Heart left ventricle (tissue), 16 donors: ENCODE results near the gene PBX3. TPM values are rescaled to one million over a fixed set of nuclear protein-coding genes. Genes with fewer than 3 reads are reported as not detected.

Experiments used
- ATAC-seq, 4 donors: fragments of 200-7000 bp; cut with Tn5 transposase; one replicate each; pipeline ENCODE4 v1.9.1; 2020 to 2022; ENCODE audit warnings: moderate library complexity in 4 of 4, mild to moderate bottlenecking in 3 of 4, moderate number of reproducible peaks in 1 of 4
- DNase-seq, 5 donors: peaks; one replicate each; pipeline ENCODE4 v3.0.0-alpha.2; 2020
- H3K27ac ChIP-seq, 12 donors: fragments of 200-600 bp; sonication (generic) in 4 of 12; one replicate each; pipeline versions ENCODE4 v1.5.0 to v1.8.0; 2016 to 2022; ENCODE audit warnings: mild to moderate bottlenecking in 2 of 12
- H3K27me3 ChIP-seq, 9 donors: fragments of 200-600 bp; sonication (generic) in 2 of 9; one replicate each; pipeline versions ENCODE4 v1.5.1 to v1.8.0; 2016 to 2022; ENCODE audit warnings: mild to moderate bottlenecking in 3 of 9
- H3K36me3 ChIP-seq, 9 donors: fragments of 200-600 bp; sonication (generic) in 2 of 9; one replicate each; pipeline versions ENCODE4 v1.5.0 to v1.8.0; 2018 to 2022; ENCODE audit warnings: mild to moderate bottlenecking in 2 of 9
- H3K4me1 ChIP-seq, 12 donors: fragments of 200-600 bp; sonication (generic) in 4 of 12; one replicate each; pipeline versions ENCODE4 v1.5.0 to v1.8.0; 2016 to 2022; ENCODE audit warnings: mild to moderate bottlenecking in 3 of 12
- H3K4me3 ChIP-seq, 12 donors: fragments of 200-600 bp; sonication (generic) in 4 of 12; one replicate each; pipeline versions ENCODE4 v1.5.0 to v1.8.0; 2017 to 2022; ENCODE audit warnings: mild to moderate bottlenecking in 9 of 12, moderate library complexity in 4 of 12
- H3K9me3 ChIP-seq, 12 donors: fragments of 200-600 bp; sonication (generic) in 4 of 12; one replicate each; pipeline versions ENCODE4 v1.5.0 to v1.8.0; 2016 to 2022; ENCODE audit warnings: mild to moderate bottlenecking in 1 of 12
- CTCF ChIP-seq, 12 donors: fragments of 200-600 bp; sonication (generic) in 4 of 12; IDR thresholded peaks; one replicate each; pipeline versions ENCODE4 v1.5.0 to v1.8.0; 2018 to 2022; ENCODE audit warnings: antibody characterized with exemption in 12 of 12, mild to moderate bottlenecking in 5 of 12
- POLR2A ChIP-seq, 2 donors: fragments of 450-650 bp; IDR thresholded peaks; one replicate each; pipeline ENCODE4 v1.6.1; 2017; ENCODE audit warnings: antibody characterized with exemption in 2 of 2, mild to moderate bottlenecking in 2 of 2, moderate library complexity in 2 of 2
- WGBS, 4 donors: extraction: QIAGEN DNeasy Blood & Tissue Kit in 2 of 4; methylation state at CpG; one replicate each; pipeline versions ENCODE4 v1.1.5 to v1.1.7; 2013 to 2018; 5-methylcytosine and 5-hydroxymethylcytosine counted together
- intact Hi-C, 10 donors: fragments of 100-400 bp; cut with DNase I; formaldehyde crosslinking; loops; one replicate each; pipeline versions ENCODE4 v1.11.1 to v1.14.2; 2022
- polyA plus RNA-seq, 2 donors: library from polyadenylated mRNA; stranded (reverse); fragments of 200-250 nt; gene quantifications; one replicate each; pipeline ENCODE4 v1.2.3, GENCODE V29; 2013
- total RNA-seq, 9 donors: library from RNA; depleted of rRNA in 2 of 9; stranded (reverse); fragments of >200 nt in 2 of 9; fragmentation: NEBNext Ultra II Directional in 3 of 9; extraction: Animal tissue kit (Norgen Biotek cat#: 25700) in 3 of 9; gene quantifications; one replicate each; pipeline versions ENCODE4 v1.1.0 to v1.2.4, GENCODE V29; 2016 to 2023
- donor health status: ischemic (EF 13 %, LVEDD 7.1; RV severe dilation, severe dysfunction).
- donor health status: healthy with polysubstance abuse.
- donor health status: DM: no; HTN: yes; CAD: no.
- donor health status: DM: no; HTN: no; CAD: no.
- donor health status: ischemic (EF 25% LVEDD 6.9; RV normal size, moderate dysfunction).
- donor health status: ischemic (EF 25% LVEDD 5.7; RV mildly dilated, moderate dysfunction).
- donor health status: healthy.
- donor health status: DM: yes; HTN: yes; CAD: no.
- donor health status: ischemic (EF 35%, LVEDD 5.7; RV mildly dilated, moderate dysfunction).
- donor health status: nonischemic (EF 11% LVEDD 7.7; RV severe dilation, severe dysfunction).
- donor health status: DM: yes; HTN: yes; CAD: no.
- donor health status: PGD.
- donor health status: ischemic (EF 29% LVEDD 5.4; RV normal size, mild dysfunction).
- donor health status: nonischemic (EF 23%, LVEDD 6.1; RV moderate dilation, normal function).

The PBX3 gene
- total and polyA plus RNA-seq, 11 donors, result 14.8 to 76.1 (median 53.4) TPM

GRCh38 chr9:125839317-125839716, 92.1 kb downstream of the PBX3 start:
- Histone ChIP-seq H3K4me1 (peaks cover 0 to 38% (median 10%) of the 10 kb centered on the region in 12 donors), H3K36me3 (no peaks in the 10 kb centered on the region), H3K4me3 (no peak overlapping the region), H3K9me3 (no peaks in the 10 kb centered on the region), H3K27me3 (no peaks in the 10 kb centered on the region), H3K27ac (peak overlapping the region in 1 of 12 donors; percentile 39)
- intact Hi-C loops, result no loop called here
- WGBS, 4 donors, result 62 to 76% (median 71%) methylated on average over 2 of the region's 2 CpGs
- DNase-seq, result no peak
- TF ChIP-seq POLR2A (IDR thresholded peaks at IDR 0.05) (no peak), CTCF (IDR thresholded peaks at IDR 0.05) (no peak)
- no peak for ATAC-seq

- Histone ChIP-seq H3K27ac (peak overlapping the region in 5 of 12 donors; percentile 6 to 40 (median 28)), H3K36me3 (no peaks in the 10 kb centered on the region), H3K27me3 (no peaks in the 10 kb centered on the region), H3K9me3 (no peaks in the 10 kb centered on the region), H3K4me3 (no peak overlapping the region), H3K4me1 (peaks cover 0 to 38% (median 10%) of the 10 kb centered on the region in 12 donors)
- WGBS, 4 donors, result 65 to 76% (median 75%) methylated on average over 1 of the region's 1 CpG
- intact Hi-C loops, result no loop called here
- ATAC-seq (peak in 1 of 4 donors; percentile 59), DNase-seq (no peak)
- TF ChIP-seq CTCF (IDR thresholded peaks at IDR 0.05) (no peak), POLR2A (IDR thresholded peaks at IDR 0.05) (no peak)
These were observed 94.3 kb downstream of the PBX3 start for GRCh38 chr9:125841444-125841843.

GRCh38 chr9:125842242-125842641, 95.1 kb downstream of the PBX3 start:
- peak overlapping the region in 1 of 12 donors; percentile 1 for H3K4me3 ChIP-seq
- TF ChIP-seq POLR2A (IDR thresholded peaks at IDR 0.05) (no peak), CTCF (IDR thresholded peaks at IDR 0.05) (no peak)
- WGBS, 4 donors, result 71 to 85% (median 76%) methylated on average over 1 of the region's 1 CpG
- H3K9me3 ChIP-seq, result peaks cover 0 to 5% (median 0%) of the 10 kb centered on the region in 12 donors
- peaks cover 0 to 38% (median 10%) of the 10 kb centered on the region in 12 donors for H3K4me1 ChIP-seq
- intact Hi-C loops, result no loop called here
- peak overlapping the region in 7 of 12 donors; percentile 5 to 40 (median 11) for H3K27ac ChIP-seq
- DNase-seq (no peak), ATAC-seq (no peak)
- H3K27me3 ChIP-seq, result no peaks in the 10 kb centered on the region
- H3K36me3 ChIP-seq, result no peaks in the 10 kb centered on the region

- H3K4me3 ChIP-seq, result peak overlapping the region in 3 of 12 donors; percentile 13 to 32 (median 15)
- no peaks in the 10 kb centered on the region for H3K36me3 ChIP-seq
- TF ChIP-seq POLR2A (IDR thresholded peaks at IDR 0.05), result no peak
- TF ChIP-seq CTCF (IDR thresholded peaks at IDR 0.05), result no peak
- no peaks in the 10 kb centered on the region for H3K27me3 ChIP-seq
- 65 to 75% (median 69%) methylated on average over 5 of the region's 5 CpGs for WGBS, 4 donors
- H3K9me3 ChIP-seq, result peaks cover 0 to 5% (median 0%) of the 10 kb centered on the region in 12 donors
- H3K27ac ChIP-seq, result peak overlapping the region in 3 of 12 donors; percentile 11 to 32 (median 22)
- DNase-seq, result peak in 1 of 5 donors; percentile 30
- intact Hi-C loops, result no loop called here
- peaks cover 0 to 34% (median 10%) of the 10 kb centered on the region in 12 donors for H3K4me1 ChIP-seq
- ATAC-seq, result peak in 3 of 4 donors; percentile 53 to 72 (median 54)
These were observed 96.5 kb downstream of the PBX3 start for GRCh38 chr9:125843646-125844045.
